SK-MEL-5 (cell line): ENCODE data around the gene CAPN9. TPM values are rescaled to one million over a fixed set of nuclear protein-coding genes. Genes with fewer than 3 reads are reported as not detected.
"Not testable (repeated sequence)": the region's sequence is repeated elsewhere in the genome, so short reads cannot be mapped to it uniquely, and the experiment has no call there.

Experiments used
- DNase-seq: peaks from one replicate; pipeline ENCODE4 v3.0.0-alpha.2; 2016; ENCODE audit warnings: low read depth, low spot score
- in situ Hi-C: cut with HindIII; loops from 2 replicates; pipeline ENCODE4 v1.10.0; 2016; ENCODE audit warnings: low sequenced_read_pairs, high pct_unique_total_duplicates, low pct_unique_long_range_greater_than_20kb
- total RNA-seq: library from RNA; depleted of rRNA; stranded (reverse); fragments of >200 nt; shearing (Covaris generic); gene quantifications from 2 replicates; pipeline ENCODE4 v1.2.3, GENCODE V29; 2014

The CAPN9 gene
- total RNA-seq, 1 experiment from 2014 or later = not detected

DNA sequence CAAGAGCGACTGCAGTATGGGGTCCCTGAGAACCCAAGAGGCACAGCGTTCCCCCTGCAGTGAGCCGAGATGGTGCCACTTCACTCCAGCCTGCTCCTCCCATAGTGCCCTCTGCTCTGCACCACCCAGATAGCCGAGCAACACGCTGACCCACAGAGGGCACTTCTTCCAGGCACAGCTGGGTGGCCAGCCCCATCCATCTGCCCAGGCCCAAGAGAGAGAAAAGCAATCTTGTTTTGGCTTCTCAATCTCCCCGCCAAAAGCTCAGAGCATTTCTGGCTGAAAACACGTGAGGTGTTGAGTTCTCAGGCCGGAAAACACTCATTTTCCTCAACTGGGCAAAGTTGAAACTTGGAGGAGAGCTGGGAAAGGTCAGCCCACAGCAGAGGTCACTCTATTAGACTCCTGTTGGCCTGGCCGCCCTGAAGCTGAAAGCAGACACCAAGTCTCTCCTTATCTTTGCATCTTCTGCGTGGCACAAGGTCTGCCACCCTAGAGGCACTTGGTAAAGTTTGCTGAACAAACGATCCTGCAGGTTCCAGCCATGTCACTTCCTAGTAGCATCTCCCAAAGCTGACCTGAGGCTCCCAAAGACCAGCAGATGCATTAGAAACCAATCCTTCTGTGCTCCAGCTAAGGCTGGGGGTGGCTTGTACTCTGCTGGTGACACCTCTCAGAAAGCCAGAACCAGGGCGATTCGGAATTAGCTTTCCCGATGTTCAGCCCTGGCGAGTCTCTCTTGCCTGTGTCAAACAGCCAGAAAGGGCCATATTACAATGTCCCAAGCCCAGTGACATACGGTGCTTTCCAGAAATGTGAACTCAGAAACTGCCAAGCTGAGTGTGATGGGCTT, 10.9 kb downstream of the CAPN9 start:
- DNase-seq = no peak
- in situ Hi-C loops = no loop called here

DNA sequence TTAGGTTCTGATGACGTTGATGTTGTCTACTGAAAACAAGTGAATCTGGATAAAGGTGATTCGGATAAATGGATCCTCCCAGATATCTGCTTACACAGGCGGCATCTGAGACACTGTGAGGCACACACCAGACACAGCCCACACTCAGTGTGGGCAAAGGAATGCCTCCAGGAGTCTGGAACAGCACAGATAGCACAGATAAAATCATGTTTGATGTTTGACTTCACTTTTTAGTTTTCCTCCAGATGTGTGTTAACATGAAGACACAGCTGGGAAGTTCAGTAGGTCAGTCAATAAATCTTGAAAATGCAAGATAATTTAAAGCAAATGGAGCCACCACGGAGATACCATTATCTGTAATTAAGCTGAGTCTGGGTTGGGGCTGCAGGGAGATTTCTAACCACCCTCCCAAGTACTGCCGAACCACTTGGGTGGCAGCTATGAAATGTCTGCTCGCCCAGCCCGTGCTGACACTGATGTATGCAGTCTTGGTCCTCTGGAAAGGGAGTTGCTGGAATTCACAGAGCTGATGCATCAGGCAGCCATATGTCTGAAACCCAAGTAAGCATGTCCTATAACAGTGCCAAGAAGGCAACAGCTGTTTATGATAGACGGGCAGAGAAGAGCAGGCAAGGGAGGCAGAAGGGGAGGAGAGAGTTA, 11.7 kb downstream of the CAPN9 start:
- no peak for DNase-seq
- in situ Hi-C loops = no loop called here

DNA sequence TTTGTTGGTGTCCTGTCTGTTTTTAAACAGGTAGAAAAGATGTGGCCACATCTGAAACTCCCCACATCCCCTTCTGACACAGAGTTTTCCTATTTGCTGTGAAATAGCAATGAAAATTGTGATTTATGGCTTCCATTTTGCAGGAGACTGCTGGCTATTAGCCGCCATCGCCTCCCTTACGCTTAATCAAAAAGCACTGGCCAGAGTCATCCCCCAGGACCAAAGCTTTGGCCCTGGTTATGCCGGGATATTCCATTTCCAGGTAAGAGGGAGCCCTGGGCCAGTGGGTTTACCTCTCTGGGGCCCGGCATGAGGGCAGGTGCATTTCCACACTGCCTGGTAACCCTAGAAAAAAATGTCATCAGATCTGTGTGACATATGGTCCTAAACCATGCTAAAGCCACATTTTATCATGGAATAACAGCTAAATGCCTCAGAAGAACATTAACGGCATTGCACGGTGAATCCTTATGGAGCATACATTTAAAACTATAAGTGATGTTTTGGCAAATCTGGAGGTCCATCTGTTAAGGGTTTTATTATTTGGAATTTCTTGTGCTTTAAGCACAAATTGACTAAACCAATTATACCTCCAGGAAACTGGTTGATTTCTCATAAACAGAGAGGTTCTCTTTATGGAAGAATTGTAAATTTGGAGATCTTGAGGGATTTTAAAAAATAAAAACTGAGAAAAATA, 12.3 kb downstream of the CAPN9 start:
- in situ Hi-C loops = no loop called here
- DNase-seq = no peak

DNA sequence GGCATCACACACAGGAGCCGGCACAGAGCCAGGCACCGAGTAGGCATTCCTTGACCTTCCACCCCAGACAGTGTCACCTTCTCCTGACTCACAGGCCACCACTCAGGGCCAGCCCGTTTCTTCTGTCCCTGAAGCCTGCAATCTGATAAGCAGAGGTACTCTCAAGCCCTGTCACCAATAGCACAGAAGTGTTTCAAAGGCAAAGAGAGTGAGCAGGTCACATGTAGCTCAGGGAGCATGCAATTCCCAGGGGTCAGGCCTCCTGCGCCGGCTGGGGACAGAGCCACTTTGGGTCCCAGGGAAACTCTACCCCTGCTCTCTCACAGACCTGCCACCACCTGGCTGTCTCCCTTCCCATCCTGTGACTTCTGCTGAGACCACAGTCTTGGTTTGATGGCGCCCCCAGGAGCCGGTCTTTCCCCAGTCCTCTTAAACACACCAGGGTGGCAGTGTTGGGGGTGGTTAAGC, 13.2 kb downstream of the CAPN9 start:
- no peak for DNase-seq
- in situ Hi-C loops = no loop called here

DNA sequence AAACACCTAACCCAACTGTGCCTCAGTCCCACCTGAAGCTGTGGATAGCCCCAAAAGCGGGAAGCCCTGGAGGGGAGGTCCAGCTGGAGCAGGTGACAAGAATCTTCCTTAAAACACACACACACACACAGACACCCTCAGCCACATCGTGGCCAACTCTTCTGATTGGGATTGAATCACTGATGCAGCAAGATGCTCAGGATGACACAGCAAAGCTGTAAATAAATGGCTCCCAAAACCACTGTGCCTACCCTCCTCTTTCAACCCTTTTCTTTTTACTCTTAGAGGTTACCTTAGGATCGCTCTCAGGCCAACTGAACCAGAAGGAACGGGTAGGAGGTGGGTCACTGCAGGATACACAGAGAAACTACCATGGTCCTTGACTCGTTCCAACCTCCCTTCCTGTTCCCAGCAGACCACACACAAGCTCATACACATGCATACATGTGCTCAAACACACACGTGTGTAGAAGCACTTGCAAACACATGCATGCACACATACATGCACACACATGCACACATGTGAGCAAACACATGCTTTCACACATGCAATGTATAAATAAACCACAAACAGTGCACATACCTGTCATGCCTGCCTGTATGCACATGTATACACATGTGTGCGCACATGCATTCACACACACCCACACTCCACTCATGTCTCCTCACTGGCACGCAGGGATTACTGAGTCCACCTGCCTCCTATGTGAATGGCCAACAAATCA, 14.4 kb downstream of the CAPN9 start:
- no peak for DNase-seq
- in situ Hi-C loops = no loop called here

DNA sequence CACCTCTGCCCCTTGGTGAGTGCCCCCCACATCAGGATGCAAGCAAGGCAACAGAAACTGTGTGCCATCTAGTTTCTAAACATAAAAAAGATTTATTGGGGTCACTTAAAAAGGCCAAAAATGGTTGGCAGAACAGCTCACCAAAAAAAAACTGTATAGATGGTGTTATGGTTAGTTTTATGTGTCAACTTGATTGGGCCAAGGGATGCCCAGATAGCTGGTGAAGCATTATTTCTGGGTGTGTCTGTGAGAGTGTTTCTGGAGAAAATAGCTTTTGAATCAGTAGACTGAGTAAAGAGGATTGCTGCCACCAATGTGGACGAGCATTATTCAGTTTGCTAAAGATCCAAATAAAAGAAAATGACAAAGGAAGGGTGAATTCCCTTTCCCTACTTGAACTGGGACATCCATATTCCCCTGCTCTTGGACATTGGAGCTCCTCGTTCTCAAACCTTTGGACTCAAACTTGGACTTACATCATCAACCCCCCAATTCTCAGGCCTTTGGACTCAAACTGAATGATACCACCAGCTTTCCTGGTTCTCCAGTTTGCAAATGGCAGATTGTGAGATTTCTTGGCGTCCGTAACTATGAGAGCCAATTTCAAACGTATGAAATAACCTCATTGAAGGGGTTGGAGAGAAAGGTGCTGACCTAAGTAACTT, 16.9 kb downstream of the CAPN9 start:
- no peak for DNase-seq
- in situ Hi-C loops = no loop called here

DNA sequence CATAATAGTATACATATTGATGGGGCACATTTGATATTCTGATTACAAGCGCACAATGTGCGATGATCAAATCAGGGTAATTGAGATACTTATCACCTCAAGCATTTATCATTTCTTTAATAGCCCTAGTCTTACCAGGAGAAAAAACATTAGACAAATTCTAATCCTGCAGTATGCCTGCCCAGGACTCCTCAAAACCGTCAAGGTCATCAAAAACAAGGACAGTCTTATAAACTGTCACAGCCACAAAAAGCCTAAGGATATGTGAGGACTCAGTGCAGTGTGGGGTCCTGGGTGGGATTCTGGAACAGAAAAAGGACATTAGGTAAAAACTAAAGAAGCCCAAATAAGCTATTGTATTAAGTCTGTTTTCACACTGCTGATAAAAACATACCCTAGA, 19.1 kb downstream of the CAPN9 start:
- DNase-seq = no peak
- in situ Hi-C loops = no loop called here

DNA sequence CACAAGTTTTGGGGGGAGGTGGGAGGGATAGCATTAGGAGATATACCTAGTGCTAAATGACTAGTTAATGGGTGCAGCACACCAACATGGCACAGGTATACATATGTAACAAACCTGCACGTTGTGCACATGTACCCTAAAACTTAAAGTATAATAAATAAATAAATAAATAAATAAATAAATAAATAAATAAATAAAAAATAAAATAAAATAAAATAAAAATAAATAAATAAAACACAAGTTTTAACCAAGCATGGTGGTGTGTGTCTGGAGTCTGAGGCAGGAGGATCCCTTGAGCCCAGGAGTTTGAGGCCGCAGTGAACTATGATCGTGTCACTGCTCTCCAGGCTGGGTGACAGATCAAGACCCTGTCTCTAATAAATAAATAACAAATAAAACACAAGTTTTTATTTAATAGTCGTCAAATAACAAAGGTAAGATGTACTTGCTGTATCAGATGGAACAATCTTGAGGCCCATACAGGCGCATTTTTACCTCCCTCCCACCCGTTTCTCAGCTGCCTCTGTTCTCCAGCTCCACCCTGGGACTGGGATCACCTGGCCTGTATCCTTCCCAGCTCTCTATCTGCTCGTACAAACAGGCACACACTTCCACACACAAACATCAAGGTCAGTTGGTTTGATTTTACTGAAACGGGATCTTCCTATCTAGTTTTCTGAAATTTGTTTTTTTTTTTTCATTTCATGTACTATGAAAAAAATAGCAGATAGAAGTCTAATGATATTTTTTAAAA, 20.8 kb downstream of the CAPN9 start:
- DNase-seq, in situ Hi-C loops: not testable (repeated sequence)

DNA sequence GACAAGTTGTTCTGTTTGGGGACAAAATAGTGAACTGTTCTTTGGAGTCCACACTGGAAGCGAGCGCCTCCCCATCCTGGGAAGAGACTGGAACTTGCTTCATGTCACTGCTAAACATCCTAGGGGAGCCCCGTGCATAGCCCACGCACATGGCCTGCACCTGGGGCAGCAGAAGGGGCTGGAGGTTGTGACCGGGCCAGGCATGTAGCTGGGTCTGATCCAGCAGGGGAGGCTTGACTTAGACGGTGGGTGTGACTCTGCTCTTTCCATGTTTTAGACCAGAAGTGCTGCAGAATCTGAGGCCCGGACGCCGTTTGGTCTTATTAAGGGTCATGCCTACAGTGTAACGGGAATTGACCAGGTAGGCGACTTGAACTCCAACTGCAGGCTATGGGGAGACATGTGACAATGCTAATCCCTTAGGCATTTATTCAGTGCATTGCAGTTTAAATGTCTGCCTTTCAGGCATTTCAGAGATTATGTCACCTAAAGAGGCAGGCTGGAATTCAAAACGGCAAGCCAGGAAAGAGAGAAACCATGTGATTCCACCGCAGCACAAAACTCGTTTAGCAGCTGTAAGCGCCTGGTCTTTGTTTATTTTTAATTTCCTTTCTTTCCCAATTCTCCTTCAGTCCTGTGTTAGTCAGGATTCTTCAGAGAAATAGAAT, 21.8 kb downstream of the CAPN9 start:
- in situ Hi-C loops = no loop called here
- no peak for DNase-seq

DNA sequence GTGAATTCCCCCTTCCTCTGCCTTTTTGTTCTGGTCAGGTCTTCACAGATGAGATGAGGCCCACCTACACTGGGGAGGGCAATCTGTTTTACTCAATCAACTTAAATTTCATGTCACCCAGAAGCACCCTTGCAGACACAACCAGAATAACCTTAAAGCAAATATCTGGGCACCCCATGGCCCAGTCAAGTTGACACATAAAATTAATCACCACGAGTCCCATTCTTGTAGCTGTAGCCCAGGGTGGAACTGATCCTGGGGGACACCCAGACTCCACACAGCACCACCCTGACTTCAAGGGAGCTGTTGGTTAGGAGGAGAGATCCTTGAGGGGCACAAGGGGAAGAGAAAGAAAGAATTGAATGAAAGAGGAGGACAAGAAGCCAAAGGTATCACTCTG, 23.1 kb downstream of the CAPN9 start:
- DNase-seq = no peak
- in situ Hi-C loops = no loop called here

DNA sequence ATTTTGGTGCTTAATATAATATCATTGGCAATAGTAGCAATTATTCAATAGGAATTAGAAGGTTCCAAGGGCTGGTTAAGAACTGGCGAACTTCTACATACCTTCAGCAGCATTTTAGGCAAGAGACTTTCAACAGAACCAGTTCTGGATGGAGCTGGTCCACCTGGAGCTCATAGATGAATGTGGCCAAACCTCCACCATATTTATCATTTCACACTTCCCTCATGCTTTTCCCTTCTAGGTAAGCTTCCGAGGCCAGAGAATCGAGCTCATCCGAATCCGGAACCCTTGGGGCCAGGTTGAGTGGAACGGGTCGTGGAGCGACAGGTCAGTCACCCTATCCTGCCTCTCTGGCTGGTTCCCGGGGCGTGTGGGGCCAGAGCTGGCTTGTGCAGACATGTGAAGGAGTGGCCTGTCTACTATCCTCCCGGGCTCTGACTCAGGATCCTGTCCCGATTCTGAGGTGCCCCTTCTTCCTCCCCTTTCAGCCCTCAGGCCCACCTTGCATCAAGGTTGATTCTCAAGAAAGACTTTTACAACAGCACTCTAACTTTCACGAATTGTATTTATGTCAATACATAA, 24.7 kb downstream of the CAPN9 start:
- in situ Hi-C loops = no loop called here
- no peak for DNase-seq

DNA sequence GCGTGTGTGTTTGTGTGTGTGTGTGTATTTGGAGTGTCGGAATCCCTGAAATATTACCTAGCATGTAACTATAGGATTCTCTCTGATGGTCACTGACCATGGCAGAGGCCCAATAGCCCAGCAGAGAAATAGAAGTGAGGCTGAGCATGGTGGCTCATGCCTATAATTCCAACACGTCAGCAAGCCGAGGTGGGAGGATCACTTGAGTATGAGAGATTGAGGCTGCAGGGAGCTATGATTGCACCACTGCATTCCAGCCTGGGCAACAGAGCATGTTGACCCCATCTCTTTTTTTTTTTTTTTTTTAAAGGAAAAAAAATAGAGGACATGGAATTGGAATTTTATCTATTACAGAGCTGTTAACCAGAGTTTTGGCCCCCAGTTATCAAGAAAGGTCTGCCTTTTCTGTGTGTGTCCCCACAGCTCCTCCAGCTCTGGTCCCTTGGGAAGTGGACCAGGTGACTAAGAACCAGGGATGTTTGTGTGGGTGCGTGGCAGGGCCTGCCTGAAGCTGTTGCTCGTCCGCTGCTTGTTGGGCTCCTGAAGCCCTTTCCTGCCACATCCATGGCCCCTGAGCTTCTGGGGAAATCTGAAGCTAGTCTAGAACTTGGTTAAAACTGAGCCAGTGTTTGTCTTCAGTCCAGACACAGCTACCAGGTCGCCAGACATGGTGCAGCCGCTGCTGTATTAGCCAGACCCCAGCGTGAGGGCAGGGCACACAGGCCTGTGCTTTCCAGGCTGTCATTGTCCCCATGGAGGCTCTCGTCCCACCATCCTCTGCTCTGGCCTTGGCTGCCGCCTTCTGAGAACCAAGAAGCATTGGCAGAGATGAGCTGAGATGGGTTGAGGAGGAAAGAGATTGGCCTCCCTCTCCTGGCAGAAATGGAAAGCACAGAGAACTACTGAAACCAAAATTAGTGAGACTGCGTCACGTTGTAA, 25.5 kb downstream of the CAPN9 start:
- DNase-seq = peak; percentile 85
- in situ Hi-C loops = no loop called here

DNA sequence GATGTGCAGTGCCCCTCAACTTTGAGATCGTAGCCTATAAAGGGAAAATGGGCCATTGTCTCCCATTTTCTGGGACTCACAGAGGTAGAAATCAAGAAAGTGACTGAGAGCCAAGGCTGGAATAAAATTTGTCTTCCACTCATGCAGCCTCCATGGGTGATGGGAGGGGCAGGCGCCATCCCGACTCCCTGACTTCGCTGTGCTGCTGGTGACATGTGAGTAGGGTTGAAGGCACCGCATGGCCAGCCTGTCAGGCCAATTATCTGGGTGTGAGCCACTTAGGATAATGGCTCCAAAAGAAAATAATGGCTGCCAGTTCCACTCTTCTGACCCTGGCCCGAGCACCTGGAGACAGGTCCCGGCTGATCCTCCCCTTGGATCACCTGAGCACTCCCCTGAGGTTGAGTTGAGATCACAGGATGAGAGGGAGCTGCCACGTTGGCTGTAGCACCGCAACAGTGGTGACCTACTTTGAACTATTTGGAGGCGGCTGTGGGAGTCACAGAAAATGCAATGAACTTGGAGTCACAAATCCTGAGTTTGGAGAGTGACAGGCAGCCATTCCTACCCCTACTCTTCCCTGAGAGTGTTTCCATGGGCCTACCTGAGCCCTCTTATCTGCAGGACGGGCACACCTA, 26.3 kb downstream of the CAPN9 start:
- DNase-seq = no peak

DNA sequence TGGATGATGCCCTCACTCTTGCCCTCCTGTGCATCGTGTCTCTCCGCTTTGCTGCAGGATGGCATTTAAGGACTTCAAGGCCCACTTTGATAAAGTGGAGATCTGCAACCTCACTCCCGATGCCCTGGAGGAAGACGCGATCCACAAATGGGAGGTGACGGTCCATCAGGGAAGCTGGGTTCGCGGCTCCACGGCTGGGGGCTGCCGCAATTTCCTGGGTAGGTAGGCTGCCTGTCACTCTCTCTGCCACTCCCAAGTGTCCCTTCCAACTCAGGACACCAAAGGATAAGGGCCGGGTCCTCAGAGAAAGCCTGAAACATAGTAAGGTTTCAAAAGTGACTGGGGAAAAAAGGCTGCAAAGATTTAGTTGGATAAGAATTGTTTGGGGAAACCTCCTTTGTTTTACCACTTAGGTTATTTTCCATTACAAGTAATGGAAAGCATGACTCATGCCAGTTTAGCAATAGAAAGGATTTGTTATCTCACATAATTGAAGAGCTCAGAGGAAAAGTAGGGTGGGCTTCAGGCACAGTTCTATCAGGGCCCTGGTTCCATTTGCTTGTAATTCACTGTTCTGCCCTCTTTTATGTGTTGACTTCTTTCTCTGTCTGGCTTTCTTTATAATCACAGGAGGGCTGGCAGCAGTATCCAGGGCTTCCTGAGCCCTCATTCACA, 31.9 kb downstream of the CAPN9 start:
- no peak for DNase-seq
- in situ Hi-C loops = no loop called here

More for the DNA sequence above, 26.3 kb downstream of the CAPN9 start:
- in situ Hi-C loops = no loop called here
